ENCODE data around the gene MIGA2. TPM values are rescaled to one million over a fixed set of nuclear protein-coding genes. Genes with fewer than 3 reads are reported as not detected.

The MIGA2 gene
- total RNA-seq, 1 donor from 2014 or later: 40.2 TPM

- no peak overlapping the region for H3K4me3 Mint-ChIP-seq (ENCODE audit: unreplicated experiment)
- H3K4me1 Mint-ChIP-seq (ENCODE audit: low read depth, unreplicated experiment): peaks cover 34% of the 10 kb centered on the region
- no peaks in the 10 kb centered on the region for H3K36me3 Mint-ChIP-seq (ENCODE audit: unreplicated experiment)
- no peak for DNase-seq
- peaks cover 8% of the 10 kb centered on the region for H3K27me3 Mint-ChIP-seq (ENCODE audit: unreplicated experiment)
- TF ChIP-seq, protein P1, sequence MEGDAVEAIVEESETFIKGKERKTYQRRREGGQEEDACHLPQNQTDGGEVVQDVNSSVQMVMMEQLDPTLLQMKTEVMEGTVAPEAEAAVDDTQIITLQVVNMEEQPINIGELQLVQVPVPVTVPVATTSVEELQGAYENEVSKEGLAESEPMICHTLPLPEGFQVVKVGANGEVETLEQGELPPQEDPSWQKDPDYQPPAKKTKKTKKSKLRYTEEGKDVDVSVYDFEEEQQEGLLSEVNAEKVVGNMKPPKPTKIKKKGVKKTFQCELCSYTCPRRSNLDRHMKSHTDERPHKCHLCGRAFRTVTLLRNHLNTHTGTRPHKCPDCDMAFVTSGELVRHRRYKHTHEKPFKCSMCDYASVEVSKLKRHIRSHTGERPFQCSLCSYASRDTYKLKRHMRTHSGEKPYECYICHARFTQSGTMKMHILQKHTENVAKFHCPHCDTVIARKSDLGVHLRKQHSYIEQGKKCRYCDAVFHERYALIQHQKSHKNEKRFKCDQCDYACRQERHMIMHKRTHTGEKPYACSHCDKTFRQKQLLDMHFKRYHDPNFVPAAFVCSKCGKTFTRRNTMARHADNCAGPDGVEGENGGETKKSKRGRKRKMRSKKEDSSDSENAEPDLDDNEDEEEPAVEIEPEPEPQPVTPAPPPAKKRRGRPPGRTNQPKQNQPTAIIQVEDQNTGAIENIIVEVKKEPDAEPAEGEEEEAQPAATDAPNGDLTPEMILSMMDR (IDR thresholded peaks at IDR 0.05; ENCODE audit: partially characterized antibody, unreplicated experiment): no peak
- peaks cover 2% of the 10 kb centered on the region for H3K9me3 Mint-ChIP-seq (ENCODE audit: unreplicated experiment)
- H3K27ac Mint-ChIP-seq (ENCODE audit: unreplicated experiment): no peak overlapping the region
Measured at GRCh38 chr9:129014608-129015007, 21.8 kb upstream of the MIGA2 start.

DNA sequence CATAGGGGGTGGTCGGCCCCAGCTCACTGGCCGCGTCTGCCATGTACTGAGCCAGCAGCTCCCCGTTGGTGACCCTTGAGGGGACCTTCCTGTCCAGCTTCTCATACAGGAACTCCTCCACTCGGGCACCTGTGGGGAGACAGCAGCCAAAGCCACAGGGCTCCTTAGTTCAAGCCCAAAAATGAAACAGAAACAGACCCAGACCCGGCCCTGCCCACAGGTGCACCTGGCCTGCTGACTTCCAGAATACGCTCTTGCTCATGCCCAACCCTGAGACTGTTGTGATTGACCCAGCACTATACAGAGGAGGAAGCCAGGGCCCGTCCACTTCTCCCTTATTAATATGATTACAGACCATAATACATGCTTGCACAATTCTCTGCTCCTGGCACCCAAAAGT lies 15.3 kb upstream of the MIGA2 start:
- peak overlapping the region; percentile 28 for H3K27ac Mint-ChIP-seq (ENCODE audit: unreplicated experiment)
- H3K36me3 Mint-ChIP-seq (ENCODE audit: unreplicated experiment): no peaks in the 10 kb centered on the region
- peaks cover 20% of the 10 kb centered on the region for H3K4me1 Mint-ChIP-seq (ENCODE audit: low read depth, unreplicated experiment)

DNA sequence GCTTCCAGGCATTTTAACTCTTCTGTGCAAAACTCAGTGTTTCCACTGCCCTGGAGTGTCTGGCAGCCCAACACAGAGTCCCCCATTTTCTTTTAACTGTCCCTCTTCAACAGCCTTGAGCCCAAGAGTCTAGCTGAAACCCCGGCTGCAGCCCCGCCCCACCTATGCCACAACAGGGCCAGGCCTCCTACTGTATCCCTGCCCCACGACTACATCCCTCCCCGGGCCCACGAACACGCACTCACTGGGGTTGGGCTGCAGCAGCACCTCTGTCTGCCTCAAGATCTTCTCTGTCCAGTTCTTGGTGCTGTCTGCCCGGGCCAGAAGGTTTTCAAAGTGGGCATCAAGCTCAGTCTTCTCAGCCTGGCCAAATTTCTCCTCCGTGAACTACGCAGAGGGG lies 14.4 kb upstream of the MIGA2 start:
- Mint-ChIP-seq H3K27me3 (ENCODE audit: unreplicated experiment) (peaks cover 10% of the 10 kb centered on the region), H3K4me1 (ENCODE audit: low read depth, unreplicated experiment) (peaks cover 23% of the 10 kb centered on the region), H3K27ac (ENCODE audit: unreplicated experiment) (peak overlapping the region; percentile 87), H3K9me3 (ENCODE audit: unreplicated experiment) (peaks cover 11% of the 10 kb centered on the region), H3K4me3 (ENCODE audit: unreplicated experiment) (peak overlapping the region; percentile 52), H3K36me3 (ENCODE audit: unreplicated experiment) (no peaks in the 10 kb centered on the region)
- TF ChIP-seq, protein P1 (IDR thresholded peaks at IDR 0.05; ENCODE audit: partially characterized antibody, unreplicated experiment): no peak
- no peak for DNase-seq

More for the DNA sequence above, 15.3 kb upstream of the MIGA2 start:
- no peak for DNase-seq
- no peak overlapping the region for H3K4me3 Mint-ChIP-seq (ENCODE audit: unreplicated experiment)
- TF ChIP-seq, protein P1 (IDR thresholded peaks at IDR 0.05; ENCODE audit: partially characterized antibody, unreplicated experiment): no peak
- H3K27me3 Mint-ChIP-seq (ENCODE audit: unreplicated experiment): peaks cover 10% of the 10 kb centered on the region
- H3K9me3 Mint-ChIP-seq (ENCODE audit: unreplicated experiment): peaks cover 11% of the 10 kb centered on the region

DNA sequence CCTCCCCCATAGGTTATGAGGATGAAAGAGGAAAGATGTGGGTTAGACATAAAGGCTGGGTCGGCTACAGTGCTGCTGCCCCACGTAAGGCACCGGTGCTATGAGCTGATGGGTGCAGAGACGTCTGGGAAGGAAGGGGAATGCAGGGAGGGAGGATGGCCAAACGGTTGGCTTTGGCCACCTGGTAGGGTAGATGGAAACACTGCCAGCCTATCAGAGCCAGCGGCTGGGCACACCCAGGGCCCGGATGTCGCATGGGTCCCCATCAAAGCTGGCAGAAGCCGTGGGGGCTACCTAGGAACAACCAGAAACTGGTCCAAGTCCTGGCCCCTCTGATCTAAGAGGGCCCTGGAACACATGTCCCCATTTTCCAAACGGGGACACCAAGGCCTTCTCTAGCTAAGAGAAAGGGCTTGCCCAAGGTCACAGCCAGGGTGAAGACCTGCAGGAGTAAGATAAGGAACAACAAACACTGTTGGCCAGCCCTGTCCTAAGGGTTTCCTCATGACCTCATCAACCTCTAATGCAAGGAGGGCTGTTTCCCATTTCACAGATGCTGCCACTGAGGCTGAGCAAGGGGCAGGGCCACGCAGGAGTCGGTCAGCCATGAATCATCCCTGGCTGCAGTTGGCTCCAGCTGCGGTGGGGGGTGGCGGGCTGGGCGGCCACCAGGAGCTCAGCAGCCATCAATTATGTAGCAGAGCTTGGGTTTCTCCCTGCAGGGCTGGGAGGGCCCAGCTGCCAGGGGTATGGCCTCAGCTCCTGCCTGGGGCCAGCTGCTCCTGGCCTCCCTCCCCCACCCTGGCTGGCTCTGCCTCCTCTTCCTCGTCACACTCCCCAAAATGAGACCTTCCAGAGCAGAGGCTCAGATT lies 13.2 kb upstream of the MIGA2 start:
- peak; percentile 91 for DNase-seq
- peak overlapping the region; percentile 96 for H3K27ac Mint-ChIP-seq (ENCODE audit: unreplicated experiment)
- TF ChIP-seq, protein P1 (IDR thresholded peaks at IDR 0.05; ENCODE audit: partially characterized antibody, unreplicated experiment): no peak
- no peaks in the 10 kb centered on the region for H3K36me3 Mint-ChIP-seq (ENCODE audit: unreplicated experiment)
- peak overlapping the region; percentile 51 for H3K4me3 Mint-ChIP-seq (ENCODE audit: unreplicated experiment)
- peaks cover 10% of the 10 kb centered on the region for H3K27me3 Mint-ChIP-seq (ENCODE audit: unreplicated experiment)
- H3K9me3 Mint-ChIP-seq (ENCODE audit: unreplicated experiment): peaks cover 13% of the 10 kb centered on the region
- peaks cover 25% of the 10 kb centered on the region for H3K4me1 Mint-ChIP-seq (ENCODE audit: low read depth, unreplicated experiment)

DNA sequence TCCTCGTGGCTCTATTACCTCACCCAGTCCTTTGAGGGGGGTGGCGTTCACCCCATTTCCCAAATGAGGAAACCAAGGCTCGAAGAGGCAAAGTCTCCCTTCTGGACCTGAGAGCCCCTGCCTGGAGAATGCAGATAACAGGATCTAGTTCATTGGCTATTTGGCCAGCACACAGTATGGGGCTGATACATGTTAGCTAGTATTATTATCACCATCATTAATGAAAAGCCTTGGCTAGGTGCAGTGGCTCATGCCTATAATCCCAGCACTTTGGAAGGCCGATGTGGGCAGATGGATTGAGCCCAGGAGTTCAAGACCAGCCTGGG lies 12.6 kb upstream of the MIGA2 start:
- peak overlapping the region; percentile 49 for H3K4me3 Mint-ChIP-seq (ENCODE audit: unreplicated experiment)
- H3K27ac Mint-ChIP-seq (ENCODE audit: unreplicated experiment): peak overlapping the region; percentile 96
- TF ChIP-seq, protein P1 (IDR thresholded peaks at IDR 0.05; ENCODE audit: partially characterized antibody, unreplicated experiment): no peak
- H3K27me3 Mint-ChIP-seq (ENCODE audit: unreplicated experiment): peaks cover 10% of the 10 kb centered on the region
- H3K36me3 Mint-ChIP-seq (ENCODE audit: unreplicated experiment): no peaks in the 10 kb centered on the region
- DNase-seq: no peak
- H3K4me1 Mint-ChIP-seq (ENCODE audit: low read depth, unreplicated experiment): peaks cover 26% of the 10 kb centered on the region
- peaks cover 13% of the 10 kb centered on the region for H3K9me3 Mint-ChIP-seq (ENCODE audit: unreplicated experiment)
